HG03025 (cell line): ENCODE results near the gene SRC.

Experiments used
- ATAC-seq: cut with Tn5 transposase; IDR thresholded peaks from one replicate; pipeline ENCODE4 v1.9.1; 2021; ENCODE audit warnings: mild to moderate bottlenecking, moderate library complexity; ENCODE audit not compliant: unreplicated experiment, low FRiP score

The SRC gene

GRCh38 chr20:37314617-37315016, 31.3 kb upstream of the SRC start:
- ATAC-seq, result no peak

- ATAC-seq, result no peak
Measured at GRCh38 chr20:37315021-37315451, 30.9 kb upstream of the SRC start.

GRCh38 chr20:37315452-37316110, 30.4 kb upstream of the SRC start:
- ATAC-seq, result no peak

- ATAC-seq, result no peak
Measured at GRCh38 chr20:37316116-37316774, 29.7 kb upstream of the SRC start.

GRCh38 chr20:37316775-37317170, 29.2 kb upstream of the SRC start:
- ATAC-seq, result no peak

- ATAC-seq, result no peak
Measured at GRCh38 chr20:37317316-37317715, 28.6 kb upstream of the SRC start.

GRCh38 chr20:37317994-37318640, 27.8 kb upstream of the SRC start:
- no peak for ATAC-seq

- no peak for ATAC-seq
Measured at GRCh38 chr20:37319151-37319671, 26.7 kb upstream of the SRC start.

GRCh38 chr20:37323985-37324384, 22.0 kb upstream of the SRC start:
- ATAC-seq, result no peak

- ATAC-seq, result no peak
Measured at GRCh38 chr20:37325206-37325605, 20.7 kb upstream of the SRC start.

GRCh38 chr20:37326666-37327065, 19.3 kb upstream of the SRC start:
- no peak for ATAC-seq

GRCh38 chr20:37327748-37328147, 18.2 kb upstream of the SRC start:
- no peak for ATAC-seq

- ATAC-seq, result no peak
Measured at GRCh38 chr20:37328149-37328945, 17.6 kb upstream of the SRC start.

- no peak for ATAC-seq
Measured at GRCh38 chr20:37329481-37330165, 16.3 kb upstream of the SRC start.

GRCh38 chr20:37330316-37330715, 15.6 kb upstream of the SRC start:
- ATAC-seq, result no peak

GRCh38 chr20:37331060-37331857, 14.7 kb upstream of the SRC start:
- ATAC-seq, result no peak

- ATAC-seq, result no peak
Measured at GRCh38 chr20:37333130-37333847, 12.7 kb upstream of the SRC start.

- ATAC-seq, result no peak
Measured at GRCh38 chr20:37333848-37334318, 12.1 kb upstream of the SRC start.

GRCh38 chr20:37334450-37334849, 11.5 kb upstream of the SRC start:
- no peak for ATAC-seq
